ENCODE results near the gene KLHDC8A. TPM values are rescaled to one million over a fixed set of nuclear protein-coding genes. Genes with fewer than 3 reads are reported as not detected.

Gene KLHDC8A
- polyA plus RNA-seq, 1 donor (not counting 4 experiments of a cell fraction or from before 2014, with no cell fraction given): not detected

DNA sequence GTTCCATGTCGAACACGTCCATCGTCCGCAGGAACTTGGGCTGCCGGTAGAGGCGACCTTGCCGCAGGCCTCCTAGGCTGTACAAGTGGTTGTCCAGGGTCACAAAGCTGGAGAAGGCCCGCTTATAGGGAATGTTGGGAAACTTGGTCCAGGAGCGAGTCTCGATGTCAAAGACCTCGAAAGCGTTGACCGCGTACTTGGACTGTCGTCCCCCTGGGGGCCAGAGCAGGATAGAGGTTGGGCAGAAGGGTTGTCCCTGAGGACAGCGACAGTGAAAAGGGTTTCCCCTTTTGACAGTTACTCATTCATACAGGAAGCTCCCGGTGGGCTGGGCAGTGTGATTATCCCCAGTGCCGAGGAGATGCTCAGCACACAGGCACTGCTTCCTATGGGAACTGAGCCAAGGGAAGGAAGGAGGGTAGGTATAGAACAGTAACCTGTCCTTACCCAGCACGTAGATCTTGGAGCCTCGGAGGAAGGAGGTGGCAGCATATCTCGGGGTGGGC, 17.5 kb downstream of the KLHDC8A start:
- H3K9me1 ChIP-seq (ENCODE audit: control insufficient read depth, extremely low read depth, insufficient read depth, low read length): no peaks in the 10 kb centered on the region
- no peak overlapping the region for H3K4me3 ChIP-seq (ENCODE audit: control insufficient read depth in 2 of 3, extremely low read depth in 1 of 3, insufficient read depth in 2 of 3, low read depth in 1 of 3, low read length in 3 of 3)
- dilution Hi-C loops (cut with MboI; ENCODE audit: extremely low pct_ligation_motif_present, low sequenced_read_pairs): loop anchor here (5.0 kb wide), 1 partner anchor 62 kb away; no protein-coding TSS in a partner anchor
- no peak for TF ChIP-seq EZH2 (IDR thresholded peaks at IDR 0.05; ENCODE audit: low read length)
- TF ChIP-seq, protein P1, sequence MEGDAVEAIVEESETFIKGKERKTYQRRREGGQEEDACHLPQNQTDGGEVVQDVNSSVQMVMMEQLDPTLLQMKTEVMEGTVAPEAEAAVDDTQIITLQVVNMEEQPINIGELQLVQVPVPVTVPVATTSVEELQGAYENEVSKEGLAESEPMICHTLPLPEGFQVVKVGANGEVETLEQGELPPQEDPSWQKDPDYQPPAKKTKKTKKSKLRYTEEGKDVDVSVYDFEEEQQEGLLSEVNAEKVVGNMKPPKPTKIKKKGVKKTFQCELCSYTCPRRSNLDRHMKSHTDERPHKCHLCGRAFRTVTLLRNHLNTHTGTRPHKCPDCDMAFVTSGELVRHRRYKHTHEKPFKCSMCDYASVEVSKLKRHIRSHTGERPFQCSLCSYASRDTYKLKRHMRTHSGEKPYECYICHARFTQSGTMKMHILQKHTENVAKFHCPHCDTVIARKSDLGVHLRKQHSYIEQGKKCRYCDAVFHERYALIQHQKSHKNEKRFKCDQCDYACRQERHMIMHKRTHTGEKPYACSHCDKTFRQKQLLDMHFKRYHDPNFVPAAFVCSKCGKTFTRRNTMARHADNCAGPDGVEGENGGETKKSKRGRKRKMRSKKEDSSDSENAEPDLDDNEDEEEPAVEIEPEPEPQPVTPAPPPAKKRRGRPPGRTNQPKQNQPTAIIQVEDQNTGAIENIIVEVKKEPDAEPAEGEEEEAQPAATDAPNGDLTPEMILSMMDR (optimal IDR thresholded peaks at IDR 0.05 in 1 of 3, IDR thresholded peaks at IDR 0.05 in 1 of 3, conservative IDR thresholded peaks at IDR 0.05 in 1 of 3; ENCODE audit: extremely low read depth in 1 of 3, insufficient read depth in 2 of 3, low read length in 3 of 3): no peak
- no peak for FAIRE-seq
- H3K79me2 ChIP-seq (ENCODE audit: control insufficient read depth, insufficient read depth, low read length): no peaks in the 10 kb centered on the region
- H3K36me3 ChIP-seq (ENCODE audit: control insufficient read depth in 2 of 2, extremely low read depth in 1 of 2, insufficient read depth in 2 of 2, low read length in 2 of 2): no peaks in the 10 kb centered on the region
- no peak for DNase-seq (ENCODE audit: low read depth, low spot score)
- peaks cover 6% of the 10 kb centered on the region for H3K4me1 ChIP-seq (ENCODE audit: control insufficient read depth, extremely low read depth, insufficient read depth, low read length)
- H2AFZ ChIP-seq (ENCODE audit: control insufficient read depth, low read length): no peak overlapping the region
- no peak overlapping the region for H3K4me2 ChIP-seq (ENCODE audit: control insufficient read depth, extremely low read depth, insufficient read depth, low read depth, low read length)
- H3K27ac ChIP-seq (ENCODE audit: control insufficient read depth, insufficient read depth, low read length): no peak overlapping the region
- peaks cover 33% of the 10 kb centered on the region for H3K27me3 ChIP-seq (ENCODE audit: control insufficient read depth, extremely low read depth, insufficient read depth, low read length)
- no peaks in the 10 kb centered on the region for H3K9me3 ChIP-seq (ENCODE audit: control insufficient read depth, low read depth, low read length)
- H4K20me1 ChIP-seq (ENCODE audit: control insufficient read depth, extremely low read depth, insufficient read depth, low read length): peaks cover 3% of the 10 kb centered on the region
- H3K9ac ChIP-seq (ENCODE audit: control insufficient read depth, extremely low read depth, insufficient read depth, low read length): no peak overlapping the region

DNA sequence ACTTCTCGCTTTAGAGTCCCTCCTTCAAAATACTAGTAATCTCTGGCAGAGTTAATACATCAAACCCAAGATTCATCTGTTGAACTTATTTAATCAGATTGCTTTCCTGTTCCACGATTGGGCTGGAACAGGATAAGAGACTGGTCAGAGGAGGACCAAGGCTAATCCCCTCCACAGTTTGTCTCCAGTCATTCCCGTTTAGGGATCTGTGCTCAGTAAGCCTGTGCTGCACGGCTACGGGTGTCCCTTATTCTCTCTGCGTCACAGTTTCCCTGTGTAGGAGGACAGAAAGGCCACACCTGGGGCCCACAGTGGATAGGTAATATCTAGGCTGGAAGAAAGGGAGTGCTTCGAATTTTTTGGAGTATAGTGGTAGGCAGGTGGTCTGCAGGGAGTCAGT, 18.7 kb downstream of the KLHDC8A start:
- Histone ChIP-seq H3K27me3 (ENCODE audit: control insufficient read depth, extremely low read depth, insufficient read depth, low read length) (peaks cover 21% of the 10 kb centered on the region), H3K79me2 (ENCODE audit: control insufficient read depth, insufficient read depth, low read length) (no peaks in the 10 kb centered on the region), H4K20me1 (ENCODE audit: control insufficient read depth, extremely low read depth, insufficient read depth, low read length) (peaks cover 3% of the 10 kb centered on the region), H3K9me3 (ENCODE audit: control insufficient read depth, low read depth, low read length) (no peaks in the 10 kb centered on the region), H3K27ac (ENCODE audit: control insufficient read depth, insufficient read depth, low read length) (no peak overlapping the region), H3K9me1 (ENCODE audit: control insufficient read depth, extremely low read depth, insufficient read depth, low read length) (no peaks in the 10 kb centered on the region), H3K4me1 (ENCODE audit: control insufficient read depth, extremely low read depth, insufficient read depth, low read length) (peaks cover 6% of the 10 kb centered on the region), H3K9ac (ENCODE audit: control insufficient read depth, extremely low read depth, insufficient read depth, low read length) (no peak overlapping the region), H3K4me2 (ENCODE audit: control insufficient read depth, extremely low read depth, insufficient read depth, low read depth, low read length) (no peak overlapping the region), H2AFZ (ENCODE audit: control insufficient read depth, low read length) (no peak overlapping the region), H3K36me3 (ENCODE audit: control insufficient read depth in 2 of 2, extremely low read depth in 1 of 2, insufficient read depth in 2 of 2, low read length in 2 of 2) (no peaks in the 10 kb centered on the region), H3K4me3 (ENCODE audit: control insufficient read depth in 2 of 3, extremely low read depth in 1 of 3, insufficient read depth in 2 of 3, low read depth in 1 of 3, low read length in 3 of 3) (no peak overlapping the region)
- dilution Hi-C loops (cut with MboI; ENCODE audit: extremely low pct_ligation_motif_present, low sequenced_read_pairs): loop anchor here (5.0 kb wide), 1 partner anchor 61 kb away; no protein-coding TSS in a partner anchor
- FAIRE-seq: no peak
- no peak for DNase-seq (ENCODE audit: low read depth, low spot score)
- TF ChIP-seq EZH2 (IDR thresholded peaks at IDR 0.05; ENCODE audit: low read length): no peak
- TF ChIP-seq, protein P1 (optimal IDR thresholded peaks at IDR 0.05 in 1 of 3, IDR thresholded peaks at IDR 0.05 in 1 of 3, conservative IDR thresholded peaks at IDR 0.05 in 1 of 3; ENCODE audit: extremely low read depth in 1 of 3, insufficient read depth in 2 of 3, low read length in 3 of 3): no peak

All from keratinocyte (primary cell).